Fibroblast of lung (primary cell): Measurements from ENCODE around the gene CLK4.

Source experiments
- CTCF ChIP-seq, 2 donors: IDR thresholded peaks in 1 of 2; conservative IDR thresholded peaks in 1 of 2; 1 replicate in 1 of 2; 2 replicates in 1 of 2; pipeline ENCODE4 v1.5.1; 2011 to 2012; ENCODE audit warnings: low read length in 2 of 2, control low read depth in 1 of 2, inconsistent platforms in 1 of 2, low read depth in 1 of 2, mild to moderate bottlenecking in 1 of 2
- EZH2 ChIP-seq: IDR thresholded peaks from 2 replicates; pipeline ENCODE4 v1.5.1; 2012; ENCODE audit warnings: low read length, control low read depth, mild to moderate bottlenecking; ENCODE audit errors: missing control alignments

- TF ChIP-seq CTCF (conservative IDR thresholded peaks at IDR 0.05 in 1 of 2, IDR thresholded peaks at IDR 0.05 in 1 of 2; ENCODE audit: low read depth in 1 of 2, low read length in 2 of 2) (peak in 1 of 2 donors; percentile 1), EZH2 (no peak)
Measured at GRCh38 chr5:178590924-178591423, 35.9 kb downstream of the CLK4 start.
